Measurements from ENCODE around the gene DPH3.
"Not testable (repeated sequence)": the region's sequence is repeated elsewhere in the genome, so short reads cannot be mapped to it uniquely, and the experiment has no call there.

The DPH3 gene

GRCh38 chr3:16264708-16265454 is at the start of gene DPH3, which contains the start of gene OXNAD1:
Gene DPH3, minus strand, starts transcription at chr3:16264943. Its CDS starts 67 bp downstream, at chr3:16264876.
Gene OXNAD1, plus strand, starts transcription at chr3:16265212. Its CDS starts 5,741 bp downstream, at chr3:16270953.
- DNase-seq (ENCODE audit: low read depth in 2 of 3, low spot score in 2 of 3): peak; percentile 97 to 98 (median 98)

GRCh38 chr3:16313886-16314645 is 49.3 kb upstream of the DPH3 start:
- DNase-seq (ENCODE audit: low read depth in 2 of 3, low spot score in 2 of 3): no peak

- DNase-seq (ENCODE audit: low read depth in 2 of 3, low spot score in 2 of 3): no peak
These were observed 47.3 kb upstream of the DPH3 start for GRCh38 chr3:16311960-16312451.

GRCh38 chr3:16310486-16310885 is 45.7 kb upstream of the DPH3 start:
- not testable (repeated sequence) for DNase-seq (ENCODE audit: low read depth in 2 of 3, low spot score in 2 of 3)

GRCh38 chr3:16309558-16309957 is 44.8 kb upstream of the DPH3 start:
- no peak for DNase-seq (ENCODE audit: low read depth in 2 of 3, low spot score in 2 of 3)

GRCh38 chr3:16308727-16309126 is 44.0 kb upstream of the DPH3 start:
- no peak for DNase-seq (ENCODE audit: low read depth in 2 of 3, low spot score in 2 of 3)

- DNase-seq (ENCODE audit: low read depth in 2 of 3, low spot score in 2 of 3): no peak
These were observed 43.2 kb upstream of the DPH3 start for GRCh38 chr3:16307832-16308531.

GRCh38 chr3:16305111-16305541 is 40.4 kb upstream of the DPH3 start:
- DNase-seq (ENCODE audit: low read depth in 2 of 3, low spot score in 2 of 3): peak in 1 of 3 experiments; percentile 16

- no peak for DNase-seq (ENCODE audit: low read depth in 2 of 3, low spot score in 2 of 3)
These were observed 39.6 kb upstream of the DPH3 start for GRCh38 chr3:16304061-16305010.

- DNase-seq (ENCODE audit: low read depth in 2 of 3, low spot score in 2 of 3): no peak
These were observed 38.4 kb upstream of the DPH3 start for GRCh38 chr3:16303037-16303575.

- DNase-seq (ENCODE audit: low read depth in 2 of 3, low spot score in 2 of 3): no peak
These were observed 37.4 kb upstream of the DPH3 start for GRCh38 chr3:16302082-16302631.

GRCh38 chr3:16301507-16301906 is 36.8 kb upstream of the DPH3 start:
- DNase-seq (ENCODE audit: low read depth in 2 of 3, low spot score in 2 of 3): no peak

- DNase-seq (ENCODE audit: low read depth in 2 of 3, low spot score in 2 of 3): no peak
These were observed 36.2 kb upstream of the DPH3 start for GRCh38 chr3:16300881-16301359.

GRCh38 chr3:16300307-16300706 is 35.6 kb upstream of the DPH3 start:
- no peak for DNase-seq (ENCODE audit: low read depth in 2 of 3, low spot score in 2 of 3)

- no peak for DNase-seq (ENCODE audit: low read depth in 2 of 3, low spot score in 2 of 3)
These were observed 35.0 kb upstream of the DPH3 start for GRCh38 chr3:16299746-16300145.

- DNase-seq (ENCODE audit: low read depth in 2 of 3, low spot score in 2 of 3): no peak
These were observed 34.1 kb upstream of the DPH3 start for GRCh38 chr3:16298891-16299290.

GRCh38 chr3:16297997-16298885 is 33.5 kb upstream of the DPH3 start:
- no peak for DNase-seq (ENCODE audit: low read depth in 2 of 3, low spot score in 2 of 3)

- DNase-seq (ENCODE audit: low read depth in 2 of 3, low spot score in 2 of 3): no peak
These were observed 30.7 kb upstream of the DPH3 start for GRCh38 chr3:16295298-16295890.

Measured in activated CD8-positive, alpha-beta memory T cell treated with anti-CD3 and anti-CD28 coated beads for 48 hours (primary cell).